HG02884 (cell line): ENCODE measurements around the gene HOMER3.
"Not testable (repeated sequence)": the region's sequence is repeated elsewhere in the genome, so short reads cannot be mapped to it uniquely, and the experiment has no call there.

Experiments used
- ATAC-seq: cut with Tn5 transposase; IDR thresholded peaks from one replicate; pipeline ENCODE4 v1.9.1; 2021; ENCODE audit warnings: mild to moderate bottlenecking, moderate library complexity; ENCODE audit not compliant: unreplicated experiment

Gene HOMER3

DNA sequence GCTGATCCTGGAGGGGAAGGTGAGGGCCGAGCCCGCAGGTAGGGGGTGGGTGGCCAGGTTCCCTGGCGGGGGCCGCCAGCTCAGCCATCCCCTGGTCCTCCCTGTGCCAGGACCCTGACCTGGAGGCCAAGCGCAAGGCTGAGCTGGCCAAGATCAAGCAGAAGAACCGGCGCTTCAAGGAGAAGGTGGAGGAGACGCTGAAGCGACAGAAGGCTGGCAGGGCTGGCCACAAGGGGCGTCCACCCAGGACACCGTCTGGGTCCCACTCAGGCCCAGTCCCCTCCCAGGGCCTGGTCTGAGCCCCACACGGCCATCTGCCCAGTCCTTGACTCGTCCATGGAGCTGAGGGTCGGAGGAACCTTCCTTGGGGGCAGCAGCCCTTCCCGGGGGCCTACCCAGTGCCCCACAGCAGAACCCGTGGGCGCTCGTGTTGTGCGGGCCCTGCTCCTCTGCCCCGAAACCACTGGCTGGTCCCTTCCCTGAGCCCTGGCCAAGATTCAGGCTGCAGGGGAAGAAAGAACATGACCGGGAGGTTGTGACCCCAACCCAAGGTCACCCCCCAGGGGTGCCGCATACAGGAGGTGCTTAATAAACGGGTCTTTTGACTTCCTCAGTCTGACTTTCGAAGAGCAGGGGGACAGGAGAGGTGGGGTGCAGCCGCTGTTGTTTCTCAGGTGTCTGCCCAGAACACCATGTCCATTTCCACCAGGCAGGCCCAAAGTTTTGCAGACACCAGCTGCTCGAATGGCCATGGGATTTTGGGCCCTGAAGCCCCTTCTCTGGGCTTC lies 12.8 kb downstream of the HOMER3 start:
- no peak for ATAC-seq

DNA sequence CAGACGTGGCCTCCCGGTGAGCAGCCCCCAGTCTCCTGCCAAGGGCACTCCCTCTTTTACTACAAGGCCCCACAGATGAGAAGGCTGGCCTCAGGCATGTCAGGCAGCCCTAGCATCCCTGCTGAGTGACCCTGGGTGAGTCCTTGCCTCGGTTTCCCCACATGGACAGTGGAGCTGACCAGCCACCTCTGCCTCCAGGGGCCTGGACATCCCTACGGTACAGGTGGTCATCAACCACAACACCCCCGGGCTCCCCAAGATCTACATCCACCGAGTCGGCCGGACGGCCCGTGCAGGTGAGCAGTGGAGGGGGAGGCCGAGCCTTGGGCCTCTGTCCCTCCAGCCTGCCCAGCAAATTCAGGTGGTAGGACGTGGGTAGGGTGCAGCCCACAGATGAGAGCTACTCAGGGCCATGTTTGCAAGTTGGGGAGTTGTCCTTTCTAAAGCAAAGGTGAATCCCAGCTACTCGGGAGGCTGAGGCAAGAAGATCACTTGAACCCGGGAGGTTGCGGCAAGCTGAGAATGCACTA lies 16.3 kb downstream of the HOMER3 start:
- no peak for ATAC-seq

GRCh38 chr19:18922228-18922985 lies 18.6 kb downstream of the HOMER3 start:
- ATAC-seq = no peak

- no peak for ATAC-seq
Measured at GRCh38 chr19:18921593-18921992, 19.4 kb downstream of the HOMER3 start.

- no peak for ATAC-seq
Measured at GRCh38 chr19:18920400-18920799, 20.6 kb downstream of the HOMER3 start.

DNA sequence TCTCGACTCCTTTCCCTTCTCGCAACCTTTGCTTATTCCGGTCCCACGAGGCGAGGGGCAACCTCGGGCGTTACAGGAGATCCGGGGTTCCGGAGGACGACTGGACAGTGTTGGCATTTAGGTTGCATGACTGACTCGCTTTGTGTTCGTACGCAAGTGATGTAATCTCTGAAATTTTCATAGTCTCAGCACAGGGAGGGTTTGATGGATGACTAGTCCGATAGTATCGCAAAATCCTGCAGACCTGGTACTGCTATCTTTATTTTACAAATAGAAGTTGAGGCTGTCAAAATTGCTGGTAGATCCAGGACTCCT lies 21.2 kb downstream of the HOMER3 start:
- no peak for ATAC-seq

DNA sequence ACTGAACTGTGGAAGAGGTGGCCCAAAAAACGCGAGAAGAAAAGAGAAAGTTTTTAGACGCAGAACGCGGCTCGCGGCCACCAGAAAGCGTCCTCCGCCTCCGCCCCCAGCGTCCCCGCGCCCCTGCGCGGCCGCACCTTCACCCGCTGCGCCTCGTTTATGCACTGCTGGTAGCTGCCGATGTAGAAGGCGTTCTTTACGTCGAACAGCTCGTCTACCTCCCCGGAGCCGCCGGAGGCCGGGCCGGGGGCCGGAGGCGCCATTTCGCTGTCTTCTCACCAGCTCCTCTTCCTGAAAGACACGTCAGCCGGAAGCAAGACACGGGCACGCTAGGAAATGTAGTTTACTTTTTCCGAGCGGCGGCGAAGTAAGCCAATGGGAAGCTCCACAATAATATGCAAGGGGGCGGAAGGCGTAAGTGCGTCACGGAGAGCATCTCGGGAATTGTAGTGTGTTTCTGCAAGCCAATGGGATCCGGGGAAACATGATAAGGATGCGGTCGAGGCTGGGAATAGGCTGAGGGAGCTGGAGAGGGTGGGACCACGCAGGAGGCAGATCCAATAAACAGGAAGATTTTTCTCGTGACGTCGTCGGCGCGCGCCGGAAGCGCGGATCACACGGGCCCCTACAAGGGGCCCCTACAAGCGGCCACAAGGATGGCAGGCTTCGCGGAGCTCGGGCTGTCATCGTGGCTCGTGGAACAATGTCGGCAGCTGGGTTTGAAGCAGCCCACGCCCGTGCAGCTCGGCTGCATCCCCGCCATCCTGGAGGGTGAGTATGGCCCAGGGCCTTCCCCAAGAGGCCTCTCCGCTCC lies 21.7 kb downstream of the HOMER3 start, which contains the start of the genes COPE and DDX49:
TSS of gene COPE (minus strand) at position 302 of the 814 bp plus-strand sequence. CDS start at position 263, 39 bp downstream.
TSS of gene DDX49 (plus strand) at position 630 of the 814 bp plus-strand sequence. CDS start at position 657, 27 bp downstream.
- ATAC-seq = peak; percentile 91

DNA sequence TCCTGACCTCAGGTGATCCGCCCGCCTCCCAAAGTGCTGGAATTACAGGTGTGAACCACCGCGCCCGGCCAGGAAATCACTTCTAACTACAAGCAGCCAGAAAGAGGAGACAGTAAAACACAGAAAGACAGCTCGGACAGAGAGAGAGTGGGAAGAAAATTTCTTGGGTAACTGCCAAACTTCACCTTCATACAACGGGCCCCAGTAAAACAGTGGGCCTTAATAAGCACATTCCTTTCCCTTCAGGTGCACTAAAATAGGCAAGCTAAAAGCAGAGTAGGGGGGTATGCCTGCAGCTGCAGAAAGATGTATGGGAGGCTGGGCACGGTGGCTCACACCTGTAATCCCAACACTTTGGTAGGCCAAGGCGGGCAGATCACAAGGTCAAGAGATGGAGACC lies 23.4 kb downstream of the HOMER3 start:
- not testable (repeated sequence) for ATAC-seq

- no peak for ATAC-seq
Measured at GRCh38 chr19:18915639-18916038, 25.4 kb downstream of the HOMER3 start.

DNA sequence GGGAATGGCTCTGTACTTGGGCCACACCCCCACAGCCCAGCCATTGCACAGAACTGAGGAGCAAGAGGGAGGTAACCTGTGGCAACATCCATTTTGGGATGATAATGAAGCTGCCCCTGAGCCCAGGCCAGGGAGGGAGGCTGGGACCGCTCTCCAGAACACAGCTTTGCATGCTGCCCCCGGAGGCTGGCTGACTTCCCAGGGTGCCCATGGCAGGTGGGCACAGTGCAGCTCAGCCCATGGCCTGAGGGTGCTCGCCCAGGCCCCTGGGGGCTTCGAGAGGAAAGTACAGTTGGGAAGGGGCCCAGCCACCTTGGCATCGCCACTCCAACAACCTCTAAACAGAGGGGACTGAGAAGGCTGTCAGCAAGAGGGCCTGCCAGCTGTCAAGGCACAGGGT lies 27.6 kb downstream of the HOMER3 start:
- ATAC-seq = no peak

DNA sequence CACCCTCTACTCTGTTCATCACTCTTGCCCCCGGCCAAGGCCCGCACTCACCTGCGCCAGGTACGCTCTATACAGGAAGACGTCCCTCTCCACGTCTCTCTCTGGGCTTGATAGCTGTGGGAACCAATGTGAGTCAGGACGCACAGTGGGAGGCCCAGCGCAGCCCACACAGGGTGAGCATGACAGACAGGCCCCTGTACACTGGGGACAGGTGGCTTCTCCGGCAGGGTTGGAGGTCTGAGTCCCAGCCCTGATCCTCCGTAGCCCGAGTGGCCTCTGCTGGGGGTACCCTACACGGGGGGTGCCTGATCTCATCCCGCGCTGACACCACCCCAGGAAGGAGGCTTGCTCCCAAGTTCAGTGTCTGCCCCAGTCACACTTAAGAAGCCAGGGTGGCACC lies 28.1 kb downstream of the HOMER3 start:
- no peak for ATAC-seq

DNA sequence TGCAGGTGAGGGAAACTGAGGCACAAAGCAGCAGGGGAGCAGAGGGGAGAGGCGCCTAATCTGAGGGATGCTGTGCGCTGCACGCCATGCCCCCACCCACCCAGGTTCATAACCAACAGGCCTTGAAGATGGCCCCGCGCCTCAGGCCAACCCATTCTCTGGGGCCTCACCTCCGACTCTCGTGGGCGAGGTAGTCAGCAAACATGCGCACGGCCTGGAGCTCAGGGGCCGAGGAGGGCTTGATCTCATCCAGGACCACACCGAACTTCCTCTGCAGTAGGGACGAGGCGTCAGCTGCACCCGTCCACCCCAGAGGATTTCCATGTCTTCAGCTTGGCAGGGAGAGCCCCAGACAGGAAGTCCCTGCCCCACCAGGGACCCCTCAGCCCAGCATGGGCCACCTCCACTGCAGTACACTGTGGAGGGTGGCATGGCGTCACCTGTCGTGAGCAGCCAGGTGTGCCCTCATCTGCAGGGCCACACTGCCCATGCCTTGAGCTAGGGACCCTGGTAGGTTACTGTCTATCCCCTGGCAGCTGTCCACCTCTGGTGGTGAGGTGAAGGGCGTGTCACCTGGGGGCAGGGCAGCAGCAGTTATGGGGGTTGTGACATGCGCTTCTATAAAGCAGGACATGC lies 30.1 kb downstream of the HOMER3 start:
- no peak for ATAC-seq

GRCh38 chr19:18910010-18910409 lies 31.0 kb downstream of the HOMER3 start:
- ATAC-seq = no peak

DNA sequence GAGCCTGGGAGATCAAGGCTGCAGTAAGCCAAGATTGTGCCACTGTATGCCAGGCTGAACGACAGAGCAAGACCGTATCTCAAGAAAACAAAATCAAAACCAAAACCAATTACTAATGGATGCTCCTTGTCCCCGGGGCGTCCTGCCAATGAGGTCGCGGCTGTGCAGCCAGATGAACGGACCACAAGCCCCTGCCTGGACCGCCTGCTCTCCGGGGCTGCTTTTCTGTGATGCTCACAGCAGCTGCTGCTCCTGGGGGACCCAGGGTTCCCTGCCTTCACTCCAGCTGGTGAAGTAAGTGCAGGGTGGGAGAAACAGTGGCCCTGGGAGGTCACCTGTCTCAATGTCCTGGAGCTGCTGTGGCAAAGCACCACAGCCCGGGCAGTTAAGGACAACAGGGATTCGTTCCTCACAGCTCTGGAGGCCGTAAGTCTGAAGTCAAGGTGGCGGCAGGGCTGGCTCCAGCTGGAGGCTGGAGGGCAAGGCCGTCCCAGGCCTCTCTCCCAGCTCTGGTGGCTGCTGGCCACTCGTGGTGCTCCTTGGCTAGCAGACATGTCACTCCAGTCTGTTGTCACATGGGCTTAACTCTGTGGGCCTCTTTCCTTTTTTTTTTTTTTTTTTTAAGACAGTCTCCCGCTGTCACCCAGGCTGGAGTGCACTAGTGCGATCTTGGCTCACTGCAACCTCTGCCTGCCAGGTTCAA lies 31.9 kb downstream of the HOMER3 start:
- no peak for ATAC-seq

- no peak for ATAC-seq
Measured at GRCh38 chr19:18906605-18907519, 34.2 kb downstream of the HOMER3 start.

DNA sequence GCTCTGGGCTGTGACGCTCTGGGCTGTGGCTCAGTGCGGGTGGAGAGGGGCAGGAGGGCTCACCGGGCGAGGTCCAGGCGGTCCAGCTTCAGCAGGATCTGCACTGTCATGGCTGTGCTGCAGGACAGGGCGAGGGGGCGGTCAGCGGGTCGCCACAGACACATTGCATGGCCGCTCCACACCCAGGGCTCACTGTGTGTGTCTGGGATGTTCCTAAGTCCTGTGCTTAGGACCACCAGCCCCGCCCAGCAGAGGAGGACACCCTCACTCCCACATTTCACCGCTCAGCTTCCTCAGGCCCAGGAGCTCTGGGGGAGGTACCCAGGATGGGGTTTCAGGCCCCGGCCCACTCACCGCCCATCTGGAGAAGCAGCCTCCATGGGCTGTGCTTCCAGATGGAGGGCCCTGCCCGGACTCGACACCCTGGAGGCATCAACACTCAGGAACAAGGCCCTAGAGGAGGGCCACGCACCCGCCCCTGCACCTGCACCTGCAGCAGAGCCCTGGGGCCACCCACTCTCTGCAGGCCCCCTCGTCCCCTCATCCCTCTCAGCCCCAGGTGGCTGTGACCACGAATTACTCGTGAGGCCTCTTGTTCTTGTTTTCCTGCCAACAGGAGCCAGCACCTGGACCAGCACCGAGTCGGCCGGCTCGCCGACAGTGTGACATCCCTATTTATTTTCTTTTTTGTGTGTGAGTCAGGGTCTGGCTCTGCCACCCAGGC lies 35.3 kb downstream of the HOMER3 start:
- ATAC-seq = no peak

- no peak for ATAC-seq
Measured at GRCh38 chr19:18905058-18905456, 36.0 kb downstream of the HOMER3 start.

GRCh38 chr19:18904334-18905057 lies 36.5 kb downstream of the HOMER3 start:
- no peak for ATAC-seq
